Neural cell (in vitro differentiated cells): ENCODE results near the gene PPFIA4. TPM values are rescaled to one million over a fixed set of nuclear protein-coding genes. Genes with fewer than 3 reads are reported as not detected.

Experiments
- H2AFZ ChIP-seq: fragments of 200-600, 300-800 bp; sonication (generic), shearing (Covaris generic); 2 replicates; pipeline ENCODE4 v1.6.0; 2014; ENCODE audit warnings: low read depth, mild to moderate bottlenecking, antibody characterized with exemption, low read length, moderate library complexity
- H3F3A ChIP-seq: fragments of 200-600 bp; shearing (Covaris generic); 2 replicates; pipeline ENCODE4 v1.6.1; 2016; ENCODE audit warnings: mild to moderate bottlenecking, moderate library complexity, mixed read lengths, antibody characterized with exemption, low read length; ENCODE audit not compliant: insufficient read depth, poor library complexity, severe bottlenecking
- H3K27ac ChIP-seq: fragments of 200-600, 300-800 bp; sonication (generic), shearing (Covaris generic); 2 replicates; pipeline ENCODE4 v1.5.1; 2014; ENCODE audit warnings: mild to moderate bottlenecking, low read length, moderate library complexity
- H3K27me3 ChIP-seq: fragments of 300-800, 200-600 bp; sonication (generic), shearing (Covaris generic); 2 replicates; pipeline ENCODE4 v1.6.0; 2014; ENCODE audit warnings: mild to moderate bottlenecking, low read depth, low read length, moderate library complexity; ENCODE audit not compliant: insufficient read depth
- H3K36me3 ChIP-seq: fragments of 300-800, 200-600 bp; sonication (generic), shearing (Covaris generic); 2 replicates; pipeline ENCODE4 v1.5.1; 2014; ENCODE audit warnings: mild to moderate bottlenecking, antibody characterized with exemption, low read length, moderate library complexity; ENCODE audit not compliant: insufficient read depth
- H3K4me2 ChIP-seq: fragments of 300-800, 200-600 bp; sonication (generic), shearing (Covaris generic); 2 replicates; pipeline ENCODE4 v1.6.0; 2014; ENCODE audit warnings: mild to moderate bottlenecking, low read length
- H3K4me3 ChIP-seq: fragments of 300-800, 200-600 bp; sonication (generic), shearing (Covaris generic); 2 replicates; pipeline ENCODE4 v1.5.1; 2014; ENCODE audit warnings: mild to moderate bottlenecking, low read length, moderate library complexity
- H3K79me2 ChIP-seq: fragments of 200-600 bp; shearing (Covaris generic); replicated peaks from 2 replicates; pipeline ENCODE4 v1.6.0; 2014; ENCODE audit warnings: mild to moderate bottlenecking, low read length, moderate library complexity; ENCODE audit not compliant: insufficient read depth
- H3K9ac ChIP-seq: fragments of 300-800, 200-600 bp; sonication (generic), shearing (Covaris generic); 2 replicates; pipeline ENCODE4 v1.6.1; 2016; ENCODE audit warnings: mild to moderate bottlenecking, low read length, mixed read lengths
- H3K9me2 ChIP-seq: fragments of 200-600 bp; shearing (Covaris generic); 2 replicates; pipeline ENCODE4 v1.6.1; 2016; ENCODE audit warnings: mild to moderate bottlenecking, low read length, mixed read lengths; ENCODE audit not compliant: insufficient read depth
- H3K9me3 ChIP-seq: fragments of 200-600, 300-800 bp; sonication (generic), shearing (Covaris generic); 2 replicates; pipeline ENCODE4 v1.6.1; 2016; ENCODE audit warnings: mild to moderate bottlenecking, mixed run types, low read length, moderate library complexity, mixed read lengths
- H4K20me1 ChIP-seq: fragments of 200-600 bp; shearing (Covaris generic); 2 replicates; pipeline ENCODE4 v1.6.1; 2016; ENCODE audit warnings: mild to moderate bottlenecking, mixed run types; ENCODE audit not compliant: insufficient read depth
- EP300 ChIP-seq: fragments of 450-650 bp; conservative IDR thresholded peaks from 2 replicates; pipeline ENCODE4 v1.6.1; 2014; ENCODE audit warnings: antibody characterized with exemption, mild to moderate bottlenecking, moderate library complexity; ENCODE audit not compliant: poor library complexity, severe bottlenecking
- EZH2 ChIP-seq: fragments of 200-600, 300-800 bp; shearing (Covaris generic), sonication (generic); IDR thresholded peaks from 2 replicates; pipeline ENCODE4 v1.6.1; 2014; ENCODE audit warnings: antibody characterized with exemption, low read length, borderline replicate concordance, mild to moderate bottlenecking; ENCODE audit not compliant: insufficient read depth, poor library complexity, severe bottlenecking
- MXI1 ChIP-seq: fragments of 450-650 bp; conservative IDR thresholded peaks from 2 replicates; pipeline ENCODE4 v1.6.1; 2014; ENCODE audit warnings: antibody characterized with exemption, mild to moderate bottlenecking; ENCODE audit not compliant: poor library complexity, severe bottlenecking
- POLR2AphosphoS5 ChIP-seq: IDR thresholded peaks from 2 replicates; pipeline ENCODE4 v1.6.1; 2012
- RAD21 ChIP-seq: fragments of 450-650 bp; conservative IDR thresholded peaks from 2 replicates; pipeline ENCODE4 v1.6.1; 2014; ENCODE audit warnings: antibody characterized with exemption, mild to moderate bottlenecking, moderate library complexity
- SMC3 ChIP-seq: fragments of 450-650 bp; conservative IDR thresholded peaks from 2 replicates; pipeline ENCODE4 v1.6.1; 2014; ENCODE audit warnings: antibody characterized with exemption, mild to moderate bottlenecking, moderate library complexity; ENCODE audit not compliant: poor library complexity
- TAF1 ChIP-seq: IDR thresholded peaks from 2 replicates; pipeline ENCODE4 v1.6.1; 2012; ENCODE audit warnings: low read depth
- polyA plus RNA-seq: library from polyadenylated mRNA; depleted of rRNA; stranded (reverse); fragments of >200 nt; gene quantifications from 2 replicates; pipeline ENCODE4 v1.2.3, GENCODE V29; 2014
- TF ChIP-seq, protein P1 (sequence below): fragments of 450-650 bp; IDR thresholded peaks from 2 replicates; pipeline ENCODE4 v1.5.1; 2014; ENCODE audit warnings: antibody characterized with exemption, mild to moderate bottlenecking, moderate library complexity; ENCODE audit not compliant: poor library complexity, severe bottlenecking
- TF ChIP-seq, protein P2 (sequence below): IDR thresholded peaks from 2 replicates; pipeline ENCODE4 v1.6.1; 2012; ENCODE audit warnings: borderline replicate concordance

PPFIA4 gene
- polyA plus RNA-seq, 1 donor from 2014 or later = 1.6 TPM

DNA sequence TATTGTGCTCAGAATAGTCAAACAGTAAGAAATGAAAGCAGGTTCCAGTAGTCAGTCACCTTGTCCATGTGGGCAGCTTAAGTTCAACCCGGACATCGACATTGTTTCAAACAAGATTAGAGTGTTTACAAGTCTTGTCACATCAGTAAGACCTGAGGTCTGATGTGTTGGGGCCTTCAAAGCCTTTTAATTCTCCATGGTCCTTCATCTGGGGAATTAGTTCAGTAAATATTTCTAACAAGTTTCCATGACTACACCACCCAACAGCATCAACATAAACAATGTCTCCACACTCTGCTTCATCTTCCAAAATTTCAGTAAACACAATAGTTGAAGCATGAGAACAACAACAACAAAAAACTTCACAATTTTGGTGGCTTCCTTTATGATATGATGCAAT lies 86.2 kb downstream of the PPFIA4 start:
- Histone ChIP-seq H4K20me1 (no peaks in the 10 kb centered on the region), H3F3A (no peaks in the 10 kb centered on the region), H3K9me2 (no peaks in the 10 kb centered on the region), H3K9ac (no peak overlapping the region), H3K4me3 (no peak overlapping the region), H3K4me2 (no peak overlapping the region), H3K27ac (no peak overlapping the region), H2AFZ (no peak overlapping the region), H3K79me2 (no peaks in the 10 kb centered on the region), H3K27me3 (peaks cover 11% of the 10 kb centered on the region), H3K9me3 (no peaks in the 10 kb centered on the region), H3K36me3 (no peaks in the 10 kb centered on the region)
- TF ChIP-seq, protein P1, sequence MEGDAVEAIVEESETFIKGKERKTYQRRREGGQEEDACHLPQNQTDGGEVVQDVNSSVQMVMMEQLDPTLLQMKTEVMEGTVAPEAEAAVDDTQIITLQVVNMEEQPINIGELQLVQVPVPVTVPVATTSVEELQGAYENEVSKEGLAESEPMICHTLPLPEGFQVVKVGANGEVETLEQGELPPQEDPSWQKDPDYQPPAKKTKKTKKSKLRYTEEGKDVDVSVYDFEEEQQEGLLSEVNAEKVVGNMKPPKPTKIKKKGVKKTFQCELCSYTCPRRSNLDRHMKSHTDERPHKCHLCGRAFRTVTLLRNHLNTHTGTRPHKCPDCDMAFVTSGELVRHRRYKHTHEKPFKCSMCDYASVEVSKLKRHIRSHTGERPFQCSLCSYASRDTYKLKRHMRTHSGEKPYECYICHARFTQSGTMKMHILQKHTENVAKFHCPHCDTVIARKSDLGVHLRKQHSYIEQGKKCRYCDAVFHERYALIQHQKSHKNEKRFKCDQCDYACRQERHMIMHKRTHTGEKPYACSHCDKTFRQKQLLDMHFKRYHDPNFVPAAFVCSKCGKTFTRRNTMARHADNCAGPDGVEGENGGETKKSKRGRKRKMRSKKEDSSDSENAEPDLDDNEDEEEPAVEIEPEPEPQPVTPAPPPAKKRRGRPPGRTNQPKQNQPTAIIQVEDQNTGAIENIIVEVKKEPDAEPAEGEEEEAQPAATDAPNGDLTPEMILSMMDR = no peak
- no peak for TF ChIP-seq EZH2
- TF ChIP-seq EP300 = no peak
- no peak for TF ChIP-seq MXI1
- TF ChIP-seq POLR2AphosphoS5 = no peak
- TF ChIP-seq TAF1 = no peak
- TF ChIP-seq SMC3 = no peak
- no peak for TF ChIP-seq RAD21
- TF ChIP-seq, protein P2, sequence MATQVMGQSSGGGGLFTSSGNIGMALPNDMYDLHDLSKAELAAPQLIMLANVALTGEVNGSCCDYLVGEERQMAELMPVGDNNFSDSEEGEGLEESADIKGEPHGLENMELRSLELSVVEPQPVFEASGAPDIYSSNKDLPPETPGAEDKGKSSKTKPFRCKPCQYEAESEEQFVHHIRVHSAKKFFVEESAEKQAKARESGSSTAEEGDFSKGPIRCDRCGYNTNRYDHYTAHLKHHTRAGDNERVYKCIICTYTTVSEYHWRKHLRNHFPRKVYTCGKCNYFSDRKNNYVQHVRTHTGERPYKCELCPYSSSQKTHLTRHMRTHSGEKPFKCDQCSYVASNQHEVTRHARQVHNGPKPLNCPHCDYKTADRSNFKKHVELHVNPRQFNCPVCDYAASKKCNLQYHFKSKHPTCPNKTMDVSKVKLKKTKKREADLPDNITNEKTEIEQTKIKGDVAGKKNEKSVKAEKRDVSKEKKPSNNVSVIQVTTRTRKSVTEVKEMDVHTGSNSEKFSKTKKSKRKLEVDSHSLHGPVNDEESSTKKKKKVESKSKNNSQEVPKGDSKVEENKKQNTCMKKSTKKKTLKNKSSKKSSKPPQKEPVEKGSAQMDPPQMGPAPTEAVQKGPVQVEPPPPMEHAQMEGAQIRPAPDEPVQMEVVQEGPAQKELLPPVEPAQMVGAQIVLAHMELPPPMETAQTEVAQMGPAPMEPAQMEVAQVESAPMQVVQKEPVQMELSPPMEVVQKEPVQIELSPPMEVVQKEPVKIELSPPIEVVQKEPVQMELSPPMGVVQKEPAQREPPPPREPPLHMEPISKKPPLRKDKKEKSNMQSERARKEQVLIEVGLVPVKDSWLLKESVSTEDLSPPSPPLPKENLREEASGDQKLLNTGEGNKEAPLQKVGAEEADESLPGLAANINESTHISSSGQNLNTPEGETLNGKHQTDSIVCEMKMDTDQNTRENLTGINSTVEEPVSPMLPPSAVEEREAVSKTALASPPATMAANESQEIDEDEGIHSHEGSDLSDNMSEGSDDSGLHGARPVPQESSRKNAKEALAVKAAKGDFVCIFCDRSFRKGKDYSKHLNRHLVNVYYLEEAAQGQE = no peak

DNA sequence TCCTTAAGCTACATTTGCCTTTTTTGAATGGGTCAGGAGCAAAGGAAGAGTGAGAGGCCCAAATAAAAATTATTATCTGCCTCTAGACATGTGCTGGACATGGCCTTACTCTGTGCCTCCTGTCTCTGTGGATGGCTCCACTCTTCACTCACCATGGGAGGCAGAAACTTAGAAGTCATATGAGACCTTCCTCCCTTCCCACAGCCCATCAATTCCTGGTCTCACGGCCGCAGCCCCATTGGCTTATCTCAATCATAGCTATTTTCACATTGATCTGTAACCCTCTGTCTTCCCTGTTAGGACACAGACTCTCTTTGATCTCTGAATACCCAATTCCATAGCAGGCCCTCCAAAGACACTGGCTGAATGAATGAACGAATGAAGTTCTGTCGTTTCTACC lies 87.0 kb downstream of the PPFIA4 start:
- Histone ChIP-seq H3K27me3 (peaks cover 18% of the 10 kb centered on the region), H3K4me3 (no peak overlapping the region), H4K20me1 (no peaks in the 10 kb centered on the region), H3K9ac (no peak overlapping the region), H3K9me3 (no peaks in the 10 kb centered on the region), H3K36me3 (no peaks in the 10 kb centered on the region), H3K9me2 (no peaks in the 10 kb centered on the region), H2AFZ (no peak overlapping the region), H3F3A (no peaks in the 10 kb centered on the region), H3K27ac (no peak overlapping the region), H3K79me2 (no peaks in the 10 kb centered on the region), H3K4me2 (no peak overlapping the region)
- TF ChIP-seq, protein P2 = no peak
- TF ChIP-seq TAF1 = no peak
- TF ChIP-seq MXI1 = no peak
- TF ChIP-seq EZH2 = no peak
- no peak for TF ChIP-seq EP300
- TF ChIP-seq POLR2AphosphoS5 = no peak
- no peak for TF ChIP-seq SMC3
- TF ChIP-seq, protein P1 = no peak
